ENCODE measurements around the gene RAB31.

RAB31 gene

DNA sequence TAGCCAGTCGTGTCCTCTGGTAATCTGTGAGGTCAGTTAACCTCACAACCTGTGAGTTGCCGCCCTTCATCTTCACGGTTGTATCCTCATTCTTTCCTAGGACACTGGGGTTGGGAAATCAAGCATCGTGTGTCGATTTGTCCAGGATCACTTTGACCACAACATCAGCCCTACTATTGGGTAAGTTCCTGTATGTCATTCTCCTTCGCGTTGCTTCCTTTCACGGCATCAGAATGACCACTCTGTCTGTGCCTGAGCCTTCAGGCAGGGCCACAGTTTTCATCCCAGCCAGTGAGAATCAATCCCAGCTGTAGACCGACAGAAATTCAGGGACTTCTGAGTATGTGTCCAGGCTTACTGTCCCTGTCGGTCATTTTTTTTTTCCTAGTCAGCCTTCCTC, 67.1 kb downstream of the RAB31 start:
- Histone ChIP-seq H3K9me3 (ENCODE audit: control insufficient read depth, insufficient read depth, low read depth, low read length) (no peaks in the 10 kb centered on the region), H3K4me1 (ENCODE audit: control insufficient read depth, insufficient read depth, low read length) (no peaks in the 10 kb centered on the region), H3K4me3 (ENCODE audit: low read depth, low read length) (no peak overlapping the region), H3K36me3 (ENCODE audit: control insufficient read depth in 2 of 2, insufficient read depth in 1 of 2, low read length in 2 of 2) (peaks cover 0 to 4% of the 10 kb centered on the region in 2 experiments; a peak in 1 of 3 replicates), H3K27ac (ENCODE audit: extremely low read depth, low read depth, low read length) (no peak overlapping the region)
- TF ChIP-seq, protein P1, sequence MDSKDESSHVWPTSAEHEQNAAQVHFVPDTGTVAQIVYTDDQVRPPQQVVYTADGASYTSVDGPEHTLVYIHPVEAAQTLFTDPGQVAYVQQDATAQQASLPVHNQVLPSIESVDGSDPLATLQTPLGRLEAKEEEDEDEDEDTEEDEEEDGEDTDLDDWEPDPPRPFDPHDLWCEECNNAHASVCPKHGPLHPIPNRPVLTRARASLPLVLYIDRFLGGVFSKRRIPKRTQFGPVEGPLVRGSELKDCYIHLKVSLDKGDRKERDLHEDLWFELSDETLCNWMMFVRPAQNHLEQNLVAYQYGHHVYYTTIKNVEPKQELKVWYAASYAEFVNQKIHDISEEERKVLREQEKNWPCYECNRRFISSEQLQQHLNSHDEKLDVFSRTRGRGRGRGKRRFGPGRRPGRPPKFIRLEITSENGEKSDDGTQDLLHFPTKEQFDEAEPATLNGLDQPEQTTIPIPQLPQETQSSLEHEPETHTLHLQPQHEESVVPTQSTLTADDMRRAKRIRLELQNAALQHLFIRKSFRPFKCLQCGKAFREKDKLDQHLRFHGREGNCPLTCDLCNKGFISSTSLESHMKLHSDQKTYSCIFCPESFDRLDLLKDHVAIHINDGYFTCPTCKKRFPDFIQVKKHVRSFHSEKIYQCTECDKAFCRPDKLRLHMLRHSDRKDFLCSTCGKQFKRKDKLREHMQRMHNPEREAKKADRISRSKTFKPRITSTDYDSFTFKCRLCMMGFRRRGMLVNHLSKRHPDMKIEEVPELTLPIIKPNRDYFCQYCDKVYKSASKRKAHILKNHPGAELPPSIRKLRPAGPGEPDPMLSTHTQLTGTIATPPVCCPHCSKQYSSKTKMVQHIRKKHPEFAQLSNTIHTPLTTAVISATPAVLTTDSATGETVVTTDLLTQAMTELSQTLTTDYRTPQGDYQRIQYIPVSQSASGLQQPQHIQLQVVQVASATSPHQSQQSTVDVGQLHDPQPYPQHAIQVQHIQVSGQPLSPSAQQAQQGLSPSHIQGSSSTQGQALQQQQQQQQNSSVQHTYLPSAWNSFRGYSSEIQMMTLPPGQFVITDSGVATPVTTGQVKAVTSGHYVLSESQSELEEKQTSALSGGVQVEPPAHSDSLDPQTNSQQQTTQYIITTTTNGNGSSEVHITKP (tag by site-specific recombination; IDR thresholded peaks at IDR 0.05) = no peak
- TF ChIP-seq ZNF398 (tag by site-specific recombination; IDR thresholded peaks at IDR 0.05) (no peak), ZNF202 (tag by site-specific recombination; IDR thresholded peaks at IDR 0.05; ENCODE audit: borderline replicate concordance) (no peak), ZNF514 (tag by site-specific recombination; IDR thresholded peaks at IDR 0.05) (no peak), ZFP37 (tag by site-specific recombination; IDR thresholded peaks at IDR 0.05) (no peak), SETDB1 (IDR thresholded peaks at IDR 0.05; ENCODE audit: insufficient read length, low read length) (no peak), ZNF394 (tag by site-specific recombination; IDR thresholded peaks at IDR 0.05; ENCODE audit: borderline replicate concordance) (no peak), ZNF549 (tag by site-specific recombination; IDR thresholded peaks at IDR 0.05) (no peak), ZNF354C (tag by site-specific recombination; IDR thresholded peaks at IDR 0.05; ENCODE audit: borderline replicate concordance, low read depth) (no peak), ZNF23 (tag by site-specific recombination; IDR thresholded peaks at IDR 0.05; ENCODE audit: borderline replicate concordance) (no peak), ZNF350 (tag by site-specific recombination; IDR thresholded peaks at IDR 0.05) (no peak), ZNF544 (tag by site-specific recombination; IDR thresholded peaks at IDR 0.05) (no peak), ZNF223 (tag by site-specific recombination; IDR thresholded peaks at IDR 0.05) (no peak), ZFP41 (tag by site-specific recombination; IDR thresholded peaks at IDR 0.05; ENCODE audit: borderline replicate concordance) (no peak), ZSCAN4 (tag by site-specific recombination; IDR thresholded peaks at IDR 0.05) (no peak), ZNF174 (tag by site-specific recombination; IDR thresholded peaks at IDR 0.05) (no peak), ZNF10 (tag by site-specific recombination; IDR thresholded peaks at IDR 0.05) (no peak), ZNF624 (tag by site-specific recombination; IDR thresholded peaks at IDR 0.05) (no peak), ZNF692 (tag by site-specific recombination; IDR thresholded peaks at IDR 0.05) (no peak)
- ChIA-PET POLR2A (no interaction called here), CTCF (no interaction called here)
